Measurements from ENCODE around the gene MGAM2. TPM values are rescaled to one million over a fixed set of nuclear protein-coding genes. Genes with fewer than 3 reads are reported as not detected.

MGAM2 gene
- total RNA-seq, 1 donor from 2014 or later: 2.9 TPM

DNA sequence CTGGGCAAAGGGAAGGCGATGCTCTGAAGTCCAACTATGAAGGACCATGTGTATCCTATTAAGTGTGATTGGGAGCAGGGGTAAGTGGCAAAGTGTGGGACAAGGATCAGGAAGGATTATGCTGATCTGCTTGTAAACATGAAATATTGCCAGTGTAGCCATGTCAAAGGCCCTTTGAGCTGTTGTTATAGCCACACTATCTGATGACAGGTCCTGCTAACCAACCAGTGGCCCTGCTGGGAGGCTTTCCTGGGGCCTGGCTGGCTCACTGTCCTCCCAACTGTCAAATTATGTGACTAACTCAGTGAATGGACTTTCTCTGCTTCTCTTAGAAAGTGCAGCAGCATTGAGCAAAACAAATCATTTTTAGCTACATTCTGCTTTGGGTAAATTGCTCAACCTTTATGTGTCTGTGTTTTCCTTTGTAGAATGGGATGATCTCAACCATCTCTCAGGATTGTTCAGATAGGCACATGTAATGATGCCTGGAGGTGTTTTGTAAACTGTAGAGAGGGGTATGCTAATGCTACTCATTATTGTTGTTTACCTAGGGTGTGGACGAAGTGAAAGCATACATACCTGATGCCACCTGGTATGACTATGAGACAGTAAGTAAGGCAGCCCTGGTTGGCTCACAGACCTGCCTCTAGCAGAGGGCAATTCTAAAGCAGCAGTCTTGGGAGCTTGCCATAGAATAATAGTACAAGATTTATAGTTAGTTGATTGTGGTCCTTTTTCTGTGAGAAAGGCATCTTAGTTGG is 47.4 kb downstream of the MGAM2 start:
- intact Hi-C loops (cut with DNase I): no loop called here
- no peak for DNase-seq (ENCODE audit: low spot score)
- no peak for ATAC-seq

DNA sequence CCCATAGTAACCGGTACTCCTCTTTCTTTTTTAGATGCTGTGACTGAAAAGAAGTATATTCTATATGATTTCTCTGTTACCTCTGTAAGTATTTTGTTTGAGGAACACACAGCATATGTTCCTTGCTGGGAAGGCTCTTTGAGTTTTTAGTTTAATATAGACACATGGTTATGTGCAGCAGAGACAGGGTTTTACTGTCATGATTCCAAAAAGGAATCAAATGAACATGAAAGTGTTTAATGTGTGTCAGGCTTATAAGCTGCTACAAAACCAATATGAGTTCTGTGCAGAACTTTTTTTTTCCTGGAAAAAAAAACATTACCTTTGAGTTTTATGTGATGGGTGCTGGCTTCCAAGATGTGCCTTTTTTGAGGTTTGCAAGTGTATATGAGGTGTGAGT is 50.4 kb downstream of the MGAM2 start:
- no peak for ATAC-seq
- DNase-seq (ENCODE audit: low spot score): no peak
- intact Hi-C loops (cut with DNase I): no loop called here

DNA sequence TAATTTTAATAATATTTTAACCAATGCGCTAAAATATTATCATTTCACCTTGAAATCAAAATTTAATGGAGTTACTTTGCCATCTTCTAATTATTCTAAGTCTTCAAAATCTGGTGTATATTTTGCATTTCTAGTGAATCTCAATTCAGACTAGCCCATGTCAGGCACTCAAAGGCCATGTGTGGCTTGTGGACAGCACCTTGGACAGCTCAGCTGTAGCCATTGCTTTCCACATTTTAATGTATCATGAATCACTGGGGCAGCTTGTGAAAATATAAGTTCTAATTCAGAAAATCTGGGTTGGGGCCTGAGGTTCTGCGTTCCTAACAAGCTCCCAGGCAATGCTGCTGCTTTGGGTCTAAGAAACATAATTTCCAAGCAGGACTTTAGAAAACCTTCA is 57.2 kb downstream of the MGAM2 start:
- no peak for DNase-seq (ENCODE audit: low spot score)
- no peak for ATAC-seq
- intact Hi-C loops (cut with DNase I): no loop called here

DNA sequence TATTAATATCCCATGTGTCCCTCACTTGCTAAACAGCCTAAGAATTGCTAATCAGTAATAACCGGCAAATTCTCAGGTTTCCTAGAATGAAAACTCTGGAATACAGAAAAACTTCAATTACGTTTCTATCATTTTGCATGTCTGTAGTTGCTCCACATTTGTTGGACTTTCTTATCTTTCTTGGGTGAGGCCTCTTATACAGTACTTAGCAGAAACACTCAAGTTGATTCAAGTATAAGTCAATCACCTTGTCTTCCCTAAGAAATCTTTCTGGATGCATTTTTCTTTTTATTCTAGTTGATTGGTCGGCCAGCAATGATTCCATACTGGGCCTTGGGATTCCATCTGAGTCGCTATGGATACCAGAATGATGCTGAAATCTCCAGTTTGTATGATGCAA is 61.4 kb downstream of the MGAM2 start:
- ATAC-seq: no peak
- no peak for DNase-seq (ENCODE audit: low spot score)
- intact Hi-C loops (cut with DNase I): no loop called here

DNA sequence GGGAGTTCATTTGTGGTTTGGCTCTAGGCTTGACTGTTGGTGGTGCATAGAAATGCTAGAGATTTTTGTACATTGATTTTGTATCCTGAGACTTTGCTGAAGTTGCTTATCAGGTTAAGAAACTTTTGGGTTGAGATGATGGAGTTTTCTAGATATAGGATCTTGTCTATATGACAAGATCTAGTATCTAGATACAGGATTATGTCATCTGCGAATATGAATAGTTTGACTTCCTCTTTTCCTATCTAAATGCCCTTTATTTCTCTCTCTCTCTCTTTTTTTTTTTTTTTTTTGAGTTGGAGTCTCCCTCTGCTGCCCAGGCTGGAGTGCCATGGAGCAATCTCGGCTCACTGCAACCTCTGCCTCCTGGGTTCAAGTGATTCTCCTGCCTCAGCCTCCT is 62.9 kb downstream of the MGAM2 start:
- DNase-seq (ENCODE audit: low spot score) (no peak), ATAC-seq (no peak)
- intact Hi-C loops (cut with DNase I): no loop called here

DNA sequence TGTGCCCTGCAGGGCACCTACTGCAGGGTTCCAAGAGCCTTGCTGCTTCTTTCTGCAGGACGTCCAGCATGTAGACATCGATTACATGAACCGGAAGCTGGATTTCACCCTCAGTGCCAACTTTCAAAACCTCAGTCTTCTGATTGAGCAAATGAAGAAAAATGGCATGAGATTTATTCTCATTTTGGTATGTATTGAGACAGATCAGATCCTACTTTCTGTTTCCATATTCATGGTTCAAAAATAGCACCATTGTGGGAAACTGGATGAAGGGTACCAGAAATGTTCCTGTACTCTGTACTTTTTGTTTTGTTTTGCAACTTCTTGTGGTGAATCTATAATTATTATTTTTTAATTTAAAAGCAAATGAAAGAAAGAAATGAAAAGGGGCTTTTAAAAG is 64.1 kb downstream of the MGAM2 start:
- intact Hi-C loops (cut with DNase I): no loop called here
- DNase-seq (ENCODE audit: low spot score) (no peak), ATAC-seq (no peak)

DNA sequence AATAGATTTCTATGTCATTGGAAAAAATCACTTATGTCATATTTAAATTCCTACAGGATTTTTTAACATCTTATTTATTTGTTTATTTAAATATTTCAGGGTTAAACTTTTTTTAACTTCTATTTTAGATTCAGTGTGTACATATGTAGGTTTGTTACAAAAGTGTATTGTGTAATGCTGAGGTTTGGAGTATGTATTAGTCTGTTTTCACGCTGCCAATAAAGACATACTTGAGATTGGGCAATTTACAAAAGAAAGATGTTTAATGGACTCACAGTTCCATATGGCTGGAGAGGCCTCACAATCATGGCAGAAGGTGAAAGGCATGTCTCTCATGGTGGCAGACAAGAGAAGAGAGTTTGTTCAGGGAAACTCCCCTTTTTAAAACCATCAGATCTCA is 65.4 kb downstream of the MGAM2 start:
- intact Hi-C loops (cut with DNase I): no loop called here
- DNase-seq (ENCODE audit: low spot score) (no peak), ATAC-seq (no peak)

DNA sequence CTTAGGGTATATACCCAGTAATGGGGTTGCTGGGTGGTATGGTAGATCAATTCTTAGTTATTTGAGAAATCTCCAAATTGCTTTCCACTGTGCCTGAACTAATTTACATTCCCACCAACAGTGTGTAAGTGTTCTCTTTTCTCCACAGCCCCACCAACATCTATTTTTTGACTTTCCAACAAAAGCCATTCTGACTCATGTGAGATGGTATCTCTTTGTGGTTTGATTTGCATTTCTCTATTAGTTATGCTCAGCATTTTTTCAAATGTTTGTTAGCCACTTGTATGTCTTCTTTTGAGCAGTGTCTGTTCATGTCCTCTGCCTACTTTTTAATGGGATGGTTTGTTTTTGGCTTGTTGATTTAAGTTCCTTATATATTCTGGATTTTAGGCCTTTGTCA is 66.4 kb downstream of the MGAM2 start:
- intact Hi-C loops (cut with DNase I): no loop called here
- ATAC-seq (no peak), DNase-seq (ENCODE audit: low spot score) (no peak)

DNA sequence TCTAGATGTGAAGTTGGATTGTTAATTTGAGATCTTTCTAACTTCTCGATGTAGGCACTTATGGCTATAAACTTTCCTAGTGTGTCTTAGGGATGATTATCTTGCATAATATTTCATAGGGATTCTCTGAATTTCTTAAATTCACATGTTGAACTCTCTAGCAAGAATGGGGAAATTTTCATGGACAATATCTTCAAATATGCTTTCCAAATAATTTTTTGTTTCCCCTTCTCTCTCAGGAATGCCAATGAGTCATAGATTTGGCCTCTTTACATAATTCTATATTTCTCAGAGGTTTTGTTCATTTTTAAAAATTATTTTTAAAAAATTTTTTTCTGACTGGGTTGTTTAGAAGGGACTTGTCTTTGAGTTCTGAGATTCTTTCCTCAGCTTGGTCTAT is 68.9 kb downstream of the MGAM2 start:
- no peak for ATAC-seq
- no peak for DNase-seq (ENCODE audit: low spot score)
- intact Hi-C loops (cut with DNase I): no loop called here

DNA sequence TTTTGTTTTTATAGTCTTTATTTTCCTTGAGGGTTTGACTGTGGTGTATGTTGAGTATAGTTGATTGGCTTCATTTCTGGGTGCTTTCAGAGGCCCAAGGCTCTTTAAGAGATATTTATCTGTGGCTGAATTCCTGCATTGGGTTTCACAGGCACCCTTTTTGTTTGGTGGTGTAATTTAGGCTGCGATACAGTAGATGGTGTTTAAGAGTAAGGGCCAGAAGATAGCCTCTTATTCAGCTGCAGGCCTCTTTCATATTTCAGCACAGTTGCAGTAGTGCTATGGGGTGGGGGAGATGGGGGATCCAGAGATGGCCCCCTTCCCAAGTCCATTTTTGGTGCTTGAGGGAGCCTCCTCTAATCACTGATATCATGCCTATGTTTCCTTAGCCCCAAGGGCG is 69.7 kb downstream of the MGAM2 start:
- DNase-seq (ENCODE audit: low spot score) (no peak), ATAC-seq (no peak)
- intact Hi-C loops (cut with DNase I): no loop called here

DNA sequence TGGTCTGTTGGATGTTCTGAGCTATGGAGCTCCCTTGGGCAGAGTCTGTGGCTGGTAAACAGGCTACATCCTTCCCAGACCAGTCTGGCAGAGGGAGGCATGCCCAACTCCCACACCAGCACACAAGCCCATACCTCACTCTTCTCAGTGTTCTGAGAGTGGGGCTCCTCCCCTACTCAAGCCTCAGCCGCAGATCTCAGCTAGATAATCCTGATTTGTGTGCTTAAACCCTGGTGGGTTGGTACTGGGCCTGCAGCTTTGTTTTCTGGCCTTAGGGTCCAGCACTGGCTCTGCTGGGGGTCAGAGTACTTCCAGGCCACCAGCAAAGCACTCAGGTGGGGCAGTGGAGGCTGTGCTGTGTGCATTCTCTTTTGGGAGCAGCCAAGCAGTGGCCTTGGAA is 70.4 kb downstream of the MGAM2 start:
- no peak for ATAC-seq
- DNase-seq (ENCODE audit: low spot score): no peak
- intact Hi-C loops (cut with DNase I): no loop called here

DNA sequence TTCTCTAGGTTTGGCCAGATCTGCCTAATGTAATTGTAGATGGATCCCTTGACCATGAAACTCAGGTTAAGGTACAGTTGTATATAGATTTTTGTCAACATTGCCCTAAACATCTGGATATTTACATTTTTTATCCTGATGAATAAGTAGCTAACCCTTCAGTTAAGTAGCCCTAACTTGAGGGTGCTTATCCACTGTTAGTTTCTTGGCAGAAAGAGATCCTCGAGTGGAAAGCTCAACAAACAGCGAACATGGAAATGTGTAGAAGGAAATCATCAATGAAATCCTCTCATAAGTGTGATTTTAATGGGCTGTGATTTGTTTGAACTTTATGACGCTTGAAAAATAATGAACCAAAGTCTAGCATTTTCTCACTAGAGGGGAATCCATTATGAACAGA is 73.6 kb downstream of the MGAM2 start:
- DNase-seq (ENCODE audit: low spot score): no peak
- intact Hi-C loops (cut with DNase I): no loop called here
- ATAC-seq: no peak

DNA sequence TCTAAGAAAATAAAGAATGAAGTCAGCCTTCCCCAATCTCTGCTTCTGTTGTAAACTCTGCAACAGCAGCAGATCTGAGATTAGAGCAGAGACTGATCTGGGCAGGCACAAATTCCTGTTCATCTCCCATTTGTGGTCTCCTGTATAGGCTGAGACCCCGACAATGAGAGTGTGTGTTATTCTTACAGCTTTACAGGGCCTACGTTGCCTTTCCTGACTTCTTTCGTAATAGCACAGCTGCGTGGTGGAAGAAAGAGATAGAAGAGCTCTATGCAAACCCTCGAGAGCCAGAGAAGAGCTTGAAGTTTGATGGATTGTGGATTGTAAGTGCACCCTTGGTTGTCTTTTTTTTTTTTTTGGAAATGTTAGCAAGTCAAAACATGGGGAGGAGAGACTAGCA is 74.3 kb downstream of the MGAM2 start:
- DNase-seq (ENCODE audit: low spot score) (no peak), ATAC-seq (no peak)
- intact Hi-C loops (cut with DNase I): no loop called here

DNA sequence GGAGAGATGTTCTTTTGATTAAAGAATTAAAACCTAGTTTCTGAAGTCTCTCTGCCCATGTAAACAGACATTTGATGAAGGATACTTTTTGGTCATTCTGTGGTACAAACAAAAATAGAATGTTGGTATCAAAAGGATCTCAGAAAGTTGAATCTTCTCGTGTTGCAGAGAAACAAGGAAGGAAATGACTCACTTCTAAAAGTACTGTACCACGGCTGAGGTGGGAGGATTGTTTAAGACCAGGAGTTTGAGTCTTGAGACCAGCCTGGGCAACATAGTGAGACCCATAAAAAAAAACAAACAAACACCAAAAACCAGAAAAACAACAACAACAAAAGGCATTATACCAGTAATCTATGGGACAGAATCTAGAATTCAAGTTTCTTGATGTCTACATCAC is 76.6 kb downstream of the MGAM2 start:
- DNase-seq (ENCODE audit: low spot score) (no peak), ATAC-seq (no peak)
- intact Hi-C loops (cut with DNase I): no loop called here

DNA sequence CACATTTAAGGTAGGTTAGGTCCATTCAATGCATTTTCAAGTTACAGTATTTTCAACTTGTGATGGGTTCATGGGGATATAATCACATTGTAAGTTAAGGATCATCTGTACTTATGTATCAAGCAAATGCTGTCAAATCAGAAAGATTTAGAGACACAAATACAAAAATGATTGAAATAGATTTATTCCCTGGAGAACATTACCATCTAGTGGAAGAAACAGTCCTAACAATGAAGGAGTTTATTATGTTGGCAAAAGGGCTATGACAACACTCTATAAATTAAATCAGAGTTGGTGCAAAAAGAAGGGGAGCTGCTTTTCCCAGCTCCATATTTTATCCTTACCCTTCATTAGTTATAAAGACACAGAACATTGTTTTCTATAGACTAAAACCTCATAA is 77.3 kb downstream of the MGAM2 start:
- ATAC-seq (no peak), DNase-seq (ENCODE audit: low spot score) (no peak)
- intact Hi-C loops (cut with DNase I): no loop called here

DNA sequence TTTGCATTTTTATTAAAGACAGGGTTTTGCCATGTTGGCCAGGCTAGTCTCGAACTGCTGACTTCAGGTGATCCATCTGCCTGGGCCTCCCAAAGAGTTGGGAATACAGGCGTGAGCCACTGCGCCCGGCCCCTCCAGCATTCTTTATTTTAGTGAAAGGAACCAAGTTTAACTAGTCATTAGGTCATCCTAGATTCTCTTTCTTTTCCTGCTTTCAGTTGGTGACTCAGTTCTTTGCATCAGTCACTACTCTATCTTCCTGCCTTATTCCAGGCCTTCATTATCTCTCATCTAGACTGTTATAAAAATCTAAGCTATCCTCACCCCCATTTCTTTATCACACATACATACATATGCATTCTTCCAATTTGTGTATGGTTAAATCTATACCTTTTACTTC is 82.7 kb downstream of the MGAM2 start:
- ATAC-seq (no peak), DNase-seq (ENCODE audit: low spot score) (no peak)
- intact Hi-C loops (cut with DNase I): no loop called here

DNA sequence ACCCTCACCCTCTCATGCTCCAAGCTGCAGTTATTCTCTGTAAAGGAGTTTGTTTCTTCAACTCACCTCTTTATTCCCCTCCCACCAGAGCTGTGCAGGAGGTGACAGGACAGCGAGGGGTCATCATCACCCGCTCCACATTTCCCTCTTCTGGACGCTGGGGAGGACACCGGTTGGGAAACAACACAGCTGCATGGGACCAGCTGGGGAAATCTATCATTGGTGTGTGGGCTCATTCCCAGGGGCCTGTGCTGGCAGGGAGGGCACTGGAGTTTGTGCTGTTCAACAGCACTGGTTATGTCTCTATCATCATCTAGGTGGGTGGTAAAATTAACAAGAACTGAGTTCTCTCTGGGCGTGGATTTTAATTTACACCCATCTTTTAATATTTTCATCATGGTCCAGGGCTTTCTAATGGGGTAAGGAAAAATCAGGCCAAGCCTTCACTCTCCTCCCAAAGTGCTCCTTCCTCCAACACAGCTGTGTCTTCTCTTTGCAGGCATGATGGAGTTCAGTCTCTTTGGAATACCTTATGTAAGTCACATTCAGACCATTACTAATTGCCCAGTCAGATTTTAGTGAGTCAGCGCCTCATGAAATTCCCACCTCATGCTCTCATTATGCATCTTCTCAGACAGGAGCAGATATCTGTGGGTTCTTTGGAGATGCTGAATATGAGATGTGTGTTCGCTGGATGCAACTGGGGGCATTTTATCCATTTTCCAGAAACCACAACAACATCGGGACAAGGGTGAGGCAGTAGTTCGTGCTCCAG is 84.7 kb downstream of the MGAM2 start:
- no peak for DNase-seq (ENCODE audit: low spot score)
- no peak for ATAC-seq
- intact Hi-C loops (cut with DNase I): no loop called here

DNA sequence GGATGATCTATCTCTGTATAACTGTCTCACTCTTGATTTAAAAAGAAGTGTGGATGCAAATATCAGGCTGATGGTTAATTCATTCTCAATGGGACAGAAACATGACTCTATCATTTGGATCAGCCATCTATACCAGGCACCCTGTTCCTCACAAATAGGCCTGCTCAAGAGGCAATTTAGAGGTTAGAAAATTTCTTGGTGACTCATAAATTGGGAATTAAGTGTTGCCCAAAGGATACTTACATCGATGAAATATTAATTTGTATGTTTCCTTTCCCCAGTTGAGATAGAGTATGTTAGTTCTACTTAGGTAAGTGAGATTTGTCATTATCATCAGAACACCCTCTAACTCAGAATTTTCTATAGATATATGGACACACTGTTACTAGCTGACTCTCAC is 88.7 kb downstream of the MGAM2 start:
- no peak for DNase-seq (ENCODE audit: low spot score)
- no peak for ATAC-seq
- intact Hi-C loops (cut with DNase I): no loop called here

DNA sequence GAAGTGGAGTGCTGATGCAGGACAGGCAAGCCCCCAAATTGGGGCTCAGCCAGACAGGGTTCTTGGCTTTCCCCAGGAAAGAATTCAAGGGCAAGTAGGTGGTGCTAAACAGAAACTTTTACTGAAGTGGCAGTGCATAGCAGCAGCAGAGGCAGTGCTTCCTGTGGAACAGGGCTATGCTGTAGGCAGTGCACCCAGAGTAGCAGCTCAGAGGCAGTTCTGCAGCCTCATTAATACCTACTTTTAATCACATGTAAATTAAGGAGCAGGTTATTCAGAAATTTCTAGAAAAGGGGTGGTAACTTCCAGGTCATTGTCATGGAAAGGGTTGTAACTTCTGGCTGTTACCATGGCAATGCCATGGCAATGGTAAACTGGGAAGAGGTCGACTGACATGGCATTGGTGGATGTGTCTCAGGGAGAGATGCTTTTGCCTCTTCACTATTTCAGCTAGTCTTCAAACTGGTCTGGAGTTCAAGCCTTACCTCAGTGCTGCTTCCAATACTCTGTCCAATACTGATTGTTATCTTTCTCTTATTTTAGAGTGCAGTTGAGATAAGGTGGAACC is 117.1 kb downstream of the MGAM2 start:
- DNase-seq (ENCODE audit: low spot score) (no peak), ATAC-seq (no peak)
- intact Hi-C loops (cut with DNase I): no loop called here

DNA sequence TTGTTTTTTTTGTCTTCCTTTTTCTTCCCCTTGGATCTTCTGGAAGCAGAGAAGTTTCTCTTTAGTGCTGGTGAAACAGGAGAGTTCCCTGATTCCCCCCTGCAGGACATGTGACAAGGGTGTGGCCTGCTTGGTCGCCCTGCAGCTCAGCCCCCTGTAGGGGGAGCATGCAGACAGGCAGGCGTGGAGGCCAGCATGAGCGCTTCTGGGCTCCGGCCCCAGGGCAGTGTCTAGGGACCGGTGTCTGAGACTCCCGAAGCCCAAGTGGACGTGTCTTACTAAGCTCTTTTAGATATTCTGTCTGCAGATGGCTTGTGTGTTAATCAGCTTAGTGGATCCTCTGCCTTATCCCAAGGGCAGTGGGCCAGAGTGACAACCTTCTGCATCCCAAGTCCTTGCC is 120.2 kb downstream of the MGAM2 start:
- DNase-seq (ENCODE audit: low spot score) (no peak), ATAC-seq (no peak)
- intact Hi-C loops (cut with DNase I): no loop called here

DNA sequence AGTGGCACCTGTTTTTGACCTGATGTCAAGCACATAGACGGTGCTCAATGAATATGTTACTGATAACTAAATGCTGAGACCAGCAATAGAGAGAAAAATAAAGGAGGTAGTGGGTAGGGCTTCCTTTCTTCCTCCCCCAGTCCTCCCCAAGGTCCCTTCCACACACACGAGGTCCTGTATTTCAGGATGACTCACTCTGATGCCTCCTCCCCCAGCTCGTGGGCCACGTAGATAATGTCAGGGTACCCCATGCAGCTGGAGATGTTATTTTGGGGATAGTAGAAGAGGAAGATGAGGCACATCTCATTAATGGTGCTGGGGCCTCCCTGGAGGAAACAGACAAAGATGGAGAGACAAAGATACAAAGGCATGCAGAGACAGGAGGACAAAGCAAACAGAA is 129.0 kb downstream of the MGAM2 start:
- DNase-seq (ENCODE audit: low spot score) (no peak), ATAC-seq (no peak)
- intact Hi-C loops (cut with DNase I): no loop called here
